Astrocyte of the spinal cord (primary cell): ENCODE measurements around the gene VTN.
A peak's percentile ranks its signal among the peaks of the same experiment; 100 is the strongest.

ENCODE experiments used
- DNase-seq: peaks from one replicate; pipeline ENCODE4 v3.0.0; 2011; ENCODE audit warnings: low read depth, low spot score
- H3K4me3 ChIP-seq: 2 replicates; pipeline ENCODE4 v1.5.1; 2011; ENCODE audit warnings: low read depth, mild to moderate bottlenecking, low read length, moderate library complexity
- CTCF ChIP-seq: IDR thresholded peaks from 2 replicates; pipeline ENCODE4 v1.5.1; 2012; ENCODE audit warnings: low read depth, mild to moderate bottlenecking, low read length, inconsistent platforms
- in situ Hi-C: cut with HindIII; loops from 2 replicates; pipeline ENCODE4 v1.10.0; 2017; ENCODE audit warnings: low sequenced_read_pairs

VTN gene

GRCh38 chr17:28327709-28328108 is 42.4 kb downstream of the VTN start:
- peak; percentile 10 for TF ChIP-seq CTCF
- in situ Hi-C loops = no loop called here
- peak; percentile 24 for DNase-seq
- no peak overlapping the region for H3K4me3 ChIP-seq

- DNase-seq = no peak
- in situ Hi-C loops = no loop called here
- TF ChIP-seq CTCF = no peak
- H3K4me3 ChIP-seq = no peak overlapping the region
Measured at GRCh38 chr17:28327031-28327607, 43.0 kb downstream of the VTN start.

GRCh38 chr17:28326114-28326513 is 44.0 kb downstream of the VTN start:
- TF ChIP-seq CTCF = no peak
- DNase-seq = no peak
- H3K4me3 ChIP-seq = no peak overlapping the region
- in situ Hi-C loops = no loop called here

GRCh38 chr17:28325211-28325610 is 44.9 kb downstream of the VTN start:
- TF ChIP-seq CTCF = no peak
- H3K4me3 ChIP-seq = no peak overlapping the region
- DNase-seq = no peak
- in situ Hi-C loops = no loop called here

GRCh38 chr17:28324781-28325180 is 45.3 kb downstream of the VTN start:
- in situ Hi-C loops = no loop called here
- no peak for TF ChIP-seq CTCF
- DNase-seq = no peak
- H3K4me3 ChIP-seq = no peak overlapping the region

- TF ChIP-seq CTCF = no peak
- no peak overlapping the region for H3K4me3 ChIP-seq
- DNase-seq = no peak
- in situ Hi-C loops = no loop called here
Measured at GRCh38 chr17:28324267-28324745, 45.8 kb downstream of the VTN start.
